Measurements from ENCODE around the gene FAM53B.

FAM53B gene

GRCh38 chr10:124575107-124576035, 168.8 kb downstream of the FAM53B start:
- H3K4me3 ChIP-seq (ENCODE audit: low read depth, low read length), result no peak overlapping the region
- no peak for DNase-seq (ENCODE audit: low read depth)

DNA sequence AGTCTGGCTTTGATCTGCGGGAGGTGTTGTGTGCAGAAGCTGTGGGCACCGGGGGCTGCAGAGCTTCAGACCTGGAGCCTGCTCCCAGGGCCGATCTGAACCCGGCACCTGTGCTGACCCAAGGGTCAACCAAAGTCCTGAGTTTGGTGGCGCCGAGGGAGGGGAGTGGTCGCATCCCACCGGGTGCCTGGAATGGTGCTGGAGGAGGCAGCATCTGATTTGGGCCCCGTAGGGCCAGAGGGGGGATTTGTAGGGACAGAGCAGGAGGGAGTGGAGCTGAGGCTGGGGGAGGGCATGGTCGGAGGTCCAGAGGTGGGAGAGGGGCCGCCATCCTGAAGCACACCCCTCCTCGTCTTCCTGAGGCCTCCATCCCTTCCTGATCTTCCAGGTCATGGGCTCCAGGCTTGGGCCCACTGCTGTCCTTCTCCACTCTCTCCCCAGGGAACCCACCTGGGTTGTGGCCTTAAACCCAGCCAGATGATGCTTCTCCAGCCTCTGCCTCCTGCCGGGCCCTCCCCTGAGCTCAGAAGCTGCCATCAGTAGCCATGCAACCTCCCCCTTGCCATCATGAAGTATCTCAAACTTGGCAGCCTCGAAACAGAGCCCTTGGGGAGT, 169.6 kb downstream of the FAM53B start:
- DNase-seq (ENCODE audit: low read depth), result no peak
- no peak overlapping the region for H3K4me3 ChIP-seq (ENCODE audit: low read depth, low read length)

GRCh38 chr10:124573726-124574455, 170.3 kb downstream of the FAM53B start:
- no peak overlapping the region for H3K4me3 ChIP-seq (ENCODE audit: low read depth, low read length)
- DNase-seq (ENCODE audit: low read depth), result no peak

- H3K4me3 ChIP-seq (ENCODE audit: low read depth, low read length), result no peak overlapping the region
- DNase-seq (ENCODE audit: low read depth), result no peak
Measured at GRCh38 chr10:124572751-124573150, 171.4 kb downstream of the FAM53B start.

DNA sequence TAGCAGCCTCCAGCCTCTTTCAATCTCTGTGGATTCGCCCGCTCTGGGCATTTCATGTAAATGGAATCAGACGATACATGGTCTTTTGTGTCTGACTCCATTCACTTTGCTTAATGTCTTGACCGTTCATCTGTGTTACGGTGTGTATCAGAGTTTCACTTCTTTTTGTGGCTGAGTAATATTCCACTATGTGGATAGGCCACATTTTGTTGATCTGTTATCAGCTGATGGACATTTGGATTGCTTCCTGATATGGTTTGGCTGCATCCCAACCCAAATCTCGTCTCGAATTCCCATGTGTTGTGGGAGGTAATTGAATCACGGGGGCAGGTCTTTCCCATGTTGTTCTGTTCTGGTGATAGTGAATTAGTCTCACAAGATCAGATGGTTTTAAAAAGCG, 173.5 kb downstream of the FAM53B start:
- no peak for DNase-seq (ENCODE audit: low read depth)
- H3K4me3 ChIP-seq (ENCODE audit: low read depth, low read length), result no peak overlapping the region

GRCh38 chr10:124569623-124570470, 174.3 kb downstream of the FAM53B start:
- DNase-seq (ENCODE audit: low read depth), result no peak
- H3K4me3 ChIP-seq (ENCODE audit: low read depth, low read length), result no peak overlapping the region

Data from skeletal muscle cell (primary cell).